Femur (tissue), 1 donor: ENCODE results near the gene ABHD8.
A peak's percentile ranks its signal among the peaks of the same experiment; 100 is the strongest.

Source experiments
- DNase-seq: peaks from one replicate; pipeline ENCODE4 v3.0.0-alpha.2; 2017

ABHD8 gene

DNA sequence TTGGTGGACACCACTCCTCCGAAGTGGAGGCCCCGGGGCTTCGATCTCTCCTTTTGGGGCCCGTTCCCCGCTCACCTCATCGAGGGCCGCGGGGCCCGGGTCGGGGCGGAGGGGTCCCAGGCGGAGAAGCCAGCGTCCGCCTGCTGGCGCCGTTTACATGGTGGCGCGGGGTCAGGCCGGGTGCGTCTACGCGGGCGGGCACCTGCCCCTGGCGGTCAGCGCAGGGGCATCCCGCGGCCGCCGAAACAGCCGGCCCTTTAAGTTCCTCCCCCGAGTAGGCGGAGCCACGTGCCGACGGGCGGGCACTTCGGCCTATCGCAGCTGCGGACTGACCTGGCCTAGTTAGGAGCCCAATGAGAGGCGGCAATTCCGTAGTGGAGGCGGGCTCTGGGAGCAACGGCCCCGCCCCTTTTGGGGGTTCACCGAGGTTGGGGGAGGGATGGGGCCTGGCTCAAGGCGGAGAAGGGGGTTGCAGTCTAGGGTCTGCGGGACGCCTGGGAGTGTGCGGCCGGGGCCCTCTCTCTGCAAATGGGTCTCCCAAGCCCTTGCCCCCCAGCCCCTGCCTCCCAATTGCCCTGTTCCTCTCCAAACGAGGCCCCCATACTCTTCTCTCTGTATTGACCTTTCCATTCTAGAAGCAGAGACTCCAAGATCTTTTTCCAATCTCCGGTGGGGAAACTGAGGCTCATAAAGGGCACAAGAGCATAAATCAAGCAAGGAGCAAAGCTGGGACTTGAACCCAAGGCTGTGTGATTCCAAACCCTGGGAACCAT lies at the start of gene ABHD8:
ABHD8 (minus strand) TSS at position 259 of the 773 bp plus-strand sequence. CDS start 1,809 bp downstream, outside the sequence.
- DNase-seq, result peak; percentile 98

DNA sequence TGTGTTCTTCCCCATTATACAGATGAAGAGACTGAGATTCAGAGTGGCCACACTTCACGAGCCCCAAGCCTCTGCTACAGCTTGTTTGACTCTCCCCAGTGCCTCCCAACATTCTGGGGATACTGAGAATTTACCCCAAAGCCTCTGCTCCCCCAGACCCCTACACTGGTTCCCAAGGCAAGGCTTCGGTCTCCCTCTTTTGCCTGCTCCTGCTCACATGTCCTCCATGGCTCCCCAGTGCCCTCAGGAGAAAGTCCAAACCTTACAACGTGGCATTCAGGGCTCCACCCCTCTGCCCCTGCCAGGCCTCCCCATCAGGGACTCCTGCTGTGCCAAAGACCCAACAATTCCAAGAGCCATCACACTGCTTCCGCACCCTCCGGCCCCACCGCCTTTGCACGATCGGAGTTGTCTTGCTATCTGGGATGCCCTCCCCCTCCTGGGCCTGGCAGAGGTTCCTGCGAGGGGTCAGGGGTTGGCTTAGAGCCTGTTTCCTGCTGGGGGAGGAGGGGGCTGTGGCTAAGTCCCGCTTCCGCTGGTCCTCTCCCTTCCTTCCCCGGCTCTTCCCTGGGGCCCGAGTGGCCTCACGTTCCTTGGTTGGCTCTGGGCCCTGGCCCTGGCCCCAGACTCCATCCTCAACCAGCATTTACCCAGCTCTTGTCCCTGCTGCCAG lies 49.5 kb upstream of the ABHD8 start:
- no peak for DNase-seq

- no peak for DNase-seq
Observed at GRCh38 chr19:17351815-17352435, 48.7 kb upstream of the ABHD8 start.

- peak; percentile 83 for DNase-seq
Observed at GRCh38 chr19:17348700-17349099, 45.5 kb upstream of the ABHD8 start.

- no peak for DNase-seq
Observed at GRCh38 chr19:17347877-17348276, 44.7 kb upstream of the ABHD8 start.

- DNase-seq, result peak; percentile 72
Observed at GRCh38 chr19:17347361-17347760, 44.1 kb upstream of the ABHD8 start.

DNA sequence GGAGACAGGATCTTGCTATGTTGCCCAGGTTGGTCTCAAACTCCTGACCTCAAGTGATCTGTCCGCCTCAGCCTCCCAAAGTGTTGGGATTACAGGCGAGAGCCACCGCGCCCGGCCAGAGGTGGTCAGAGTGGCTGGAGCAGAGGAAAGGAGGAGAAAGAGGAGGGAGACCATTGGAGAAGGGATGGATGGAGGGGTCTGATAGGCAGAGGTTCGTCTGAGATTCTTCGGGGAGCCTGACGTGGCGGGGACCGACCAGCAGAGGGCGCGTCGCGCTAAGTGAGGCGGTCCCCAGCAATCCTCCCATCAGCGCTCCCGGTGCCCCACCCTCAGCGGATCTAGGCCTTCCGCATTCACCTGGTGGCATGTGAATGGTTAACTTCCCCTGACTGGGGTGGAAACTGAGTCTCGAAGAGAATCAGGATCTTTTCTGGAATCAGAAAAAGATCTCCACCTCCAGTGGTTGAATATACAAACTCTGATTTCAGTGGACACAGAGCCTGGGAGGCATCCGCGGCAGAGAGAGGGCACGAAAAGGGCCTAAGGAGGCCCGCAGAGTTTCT lies 43.0 kb upstream of the ABHD8 start:
- DNase-seq, result peak; percentile 79

DNA sequence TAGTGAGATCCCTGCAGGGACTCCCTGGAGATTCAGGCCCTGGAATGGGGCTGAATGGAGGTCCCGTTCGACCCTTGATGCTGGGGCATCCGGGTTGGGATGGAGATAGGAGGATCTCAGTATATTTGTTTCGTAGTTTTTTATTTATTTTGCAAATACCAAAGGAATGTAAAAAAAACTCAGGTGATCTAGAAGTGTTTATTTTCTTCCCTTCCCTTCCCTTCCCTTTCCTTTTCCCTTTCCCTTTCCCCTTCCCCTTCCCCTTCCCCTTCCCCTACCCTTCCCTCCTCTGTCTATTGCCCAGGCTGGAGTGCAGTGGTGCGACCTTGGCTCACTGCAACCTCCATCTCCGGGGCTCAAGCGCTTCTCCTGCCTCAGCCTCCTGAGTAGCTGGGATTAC lies 38.6 kb upstream of the ABHD8 start:
- DNase-seq, result no peak

GRCh38 chr19:17341386-17341785 lies 38.2 kb upstream of the ABHD8 start:
- no peak for DNase-seq

GRCh38 chr19:17340871-17341357 lies 37.7 kb upstream of the ABHD8 start:
- DNase-seq, result no peak

- peak; percentile 45 for DNase-seq
Observed at GRCh38 chr19:17340302-17340870, 37.2 kb upstream of the ABHD8 start.

GRCh38 chr19:17339088-17339741 lies 36.0 kb upstream of the ABHD8 start:
- peak; percentile 40 for DNase-seq

GRCh38 chr19:17338433-17339078 lies 35.3 kb upstream of the ABHD8 start:
- peak; percentile 48 for DNase-seq

DNA sequence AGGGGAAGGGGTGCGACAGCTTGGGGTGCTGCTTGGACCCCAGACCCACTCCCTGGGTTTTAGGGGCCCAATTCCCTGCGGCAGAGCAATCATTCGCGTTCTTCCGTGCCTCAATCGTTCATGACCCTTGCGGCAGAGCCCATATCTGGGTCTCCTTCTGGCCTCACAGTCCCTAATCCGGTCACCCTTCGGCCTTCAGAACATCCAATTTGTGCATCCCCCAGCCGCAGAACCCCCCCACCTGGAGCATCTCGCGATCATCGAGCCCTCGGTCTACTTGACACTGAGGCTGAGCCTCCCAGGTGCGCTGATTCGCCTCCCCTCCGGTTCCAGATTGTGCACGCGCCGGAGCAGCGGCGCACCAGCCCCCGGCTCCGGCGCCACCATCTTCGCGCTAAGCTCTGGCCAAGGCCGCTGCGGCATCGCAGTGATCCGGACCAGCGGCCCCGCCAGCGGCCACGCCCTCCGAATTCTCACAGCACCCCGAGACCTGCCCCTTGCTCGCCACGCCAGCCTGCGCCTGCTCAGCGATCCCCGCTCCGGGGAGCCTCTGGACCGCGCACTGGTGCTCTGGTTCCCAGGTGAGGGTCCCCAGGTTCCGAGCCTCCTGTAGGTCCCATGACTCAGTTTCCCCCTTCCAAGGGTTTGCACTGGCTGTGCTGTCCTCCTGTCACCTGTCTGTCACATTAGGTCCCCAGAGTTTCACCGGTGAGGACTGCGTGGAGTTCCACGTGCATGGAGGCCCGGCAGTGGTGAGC lies 34.6 kb upstream of the ABHD8 start:
- DNase-seq, result peak; percentile 36

DNA sequence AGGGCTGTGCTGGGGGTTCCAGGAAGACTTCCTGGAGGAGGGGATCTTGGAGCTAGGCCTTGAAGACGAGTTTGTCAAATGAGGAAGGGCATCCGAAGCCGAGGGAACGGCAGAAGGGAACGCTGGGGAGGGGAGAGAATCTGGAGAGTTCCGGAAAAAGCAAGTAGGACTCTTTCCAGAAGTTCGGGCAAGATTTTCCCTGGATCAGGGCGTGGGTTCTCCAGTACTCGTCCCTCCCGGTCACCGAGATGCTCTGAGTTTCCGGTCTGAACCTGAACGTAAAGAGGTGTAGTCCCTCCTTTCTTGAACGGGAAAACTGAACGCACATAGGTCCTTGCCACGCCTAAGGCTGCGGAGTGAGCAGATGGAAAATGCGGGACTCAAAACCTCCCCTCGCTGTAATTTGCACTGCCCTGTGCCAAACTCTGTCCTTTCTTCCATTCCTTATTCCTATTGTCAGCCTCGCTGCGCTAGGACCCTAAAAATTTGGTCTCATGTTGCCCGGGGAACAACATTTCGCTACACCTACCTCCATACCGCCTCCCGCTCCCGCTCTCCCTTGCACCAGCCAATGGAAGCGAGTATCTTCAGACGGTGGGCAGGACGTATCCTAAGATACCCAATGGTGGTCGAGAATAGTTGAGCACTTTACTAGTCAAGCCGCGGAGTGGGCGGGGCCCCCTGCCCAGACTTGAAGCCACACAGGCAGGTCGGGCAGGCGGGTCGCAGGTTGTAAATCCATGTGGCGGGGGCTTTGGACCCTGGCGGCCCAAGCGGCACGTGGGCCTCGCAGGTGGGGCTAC lies 33.8 kb upstream of the ABHD8 start, which contains the start of gene GTPBP3:
GTPBP3 (plus strand) TSS at position 682 of the 803 bp plus-strand sequence; CDS start at position 741, 59 bp downstream.
- peak; percentile 98 for DNase-seq

GRCh38 chr19:17335575-17335974 lies 32.4 kb upstream of the ABHD8 start:
- no peak for DNase-seq

DNA sequence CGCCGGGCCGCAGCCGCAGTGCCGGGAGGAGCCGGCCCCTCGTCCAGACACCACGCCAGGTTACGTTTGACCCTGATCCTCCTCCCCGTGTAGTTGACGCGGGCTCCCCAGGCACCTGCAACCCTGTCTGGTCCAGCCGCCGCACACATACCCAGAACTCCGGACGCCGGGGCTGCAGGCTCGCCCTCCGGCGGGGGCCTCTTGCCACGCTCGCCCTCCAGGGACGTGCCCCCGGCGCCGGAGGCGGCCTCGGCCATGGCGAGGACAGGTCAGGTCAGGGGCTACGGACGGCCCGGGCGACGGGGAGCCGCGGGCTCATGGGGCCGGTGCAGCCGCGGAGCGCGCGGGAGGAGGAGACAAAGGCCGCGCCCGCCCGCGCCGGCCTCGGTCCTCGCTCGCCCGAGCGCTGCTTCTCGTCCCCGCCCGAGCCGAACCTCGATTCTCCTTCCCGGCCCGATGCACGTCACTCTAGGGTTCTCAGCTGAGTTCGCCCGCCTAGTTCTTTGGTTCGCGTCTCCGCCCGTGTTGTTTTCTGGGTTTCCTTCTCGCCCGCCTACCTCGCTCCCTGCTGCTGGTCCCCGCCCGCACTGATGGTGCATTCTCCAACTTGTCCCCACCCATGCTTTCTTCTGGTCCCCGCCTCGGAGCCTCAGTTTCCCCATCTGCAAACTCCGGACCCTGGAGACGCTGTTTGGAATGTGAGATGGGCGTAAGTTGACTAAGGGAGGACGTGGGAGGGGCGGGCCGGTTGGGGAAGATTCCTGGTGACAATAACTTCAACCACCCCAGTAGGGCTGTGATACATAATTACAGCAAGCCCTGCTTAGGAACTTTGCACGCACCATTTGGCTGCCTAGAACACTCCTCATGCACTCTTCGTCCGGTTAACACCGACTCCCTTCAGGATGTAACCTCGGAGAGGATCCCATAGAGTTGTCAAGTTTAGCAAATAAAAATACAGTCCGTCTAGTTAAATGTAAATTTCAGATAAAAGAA lies 31.5 kb upstream of the ABHD8 start, which contains the start of gene ANO8:
ANO8 (minus strand) TSS at position 442 of the 996 bp plus-strand sequence; CDS start at position 257, 185 bp downstream.
- DNase-seq, result peak; percentile 97

- peak; percentile 58 for DNase-seq
Observed at GRCh38 chr19:17333611-17334413, 30.6 kb upstream of the ABHD8 start.
